ENCODE data around the gene PRRC2A. TPM values are rescaled to one million over a fixed set of nuclear protein-coding genes. Genes with fewer than 3 reads are reported as not detected.
A peak's percentile ranks its signal among the peaks of the same experiment; 100 is the strongest.

Gene PRRC2A
- total RNA-seq, 1 experiment from 2014 or later = 32.0 TPM

DNA sequence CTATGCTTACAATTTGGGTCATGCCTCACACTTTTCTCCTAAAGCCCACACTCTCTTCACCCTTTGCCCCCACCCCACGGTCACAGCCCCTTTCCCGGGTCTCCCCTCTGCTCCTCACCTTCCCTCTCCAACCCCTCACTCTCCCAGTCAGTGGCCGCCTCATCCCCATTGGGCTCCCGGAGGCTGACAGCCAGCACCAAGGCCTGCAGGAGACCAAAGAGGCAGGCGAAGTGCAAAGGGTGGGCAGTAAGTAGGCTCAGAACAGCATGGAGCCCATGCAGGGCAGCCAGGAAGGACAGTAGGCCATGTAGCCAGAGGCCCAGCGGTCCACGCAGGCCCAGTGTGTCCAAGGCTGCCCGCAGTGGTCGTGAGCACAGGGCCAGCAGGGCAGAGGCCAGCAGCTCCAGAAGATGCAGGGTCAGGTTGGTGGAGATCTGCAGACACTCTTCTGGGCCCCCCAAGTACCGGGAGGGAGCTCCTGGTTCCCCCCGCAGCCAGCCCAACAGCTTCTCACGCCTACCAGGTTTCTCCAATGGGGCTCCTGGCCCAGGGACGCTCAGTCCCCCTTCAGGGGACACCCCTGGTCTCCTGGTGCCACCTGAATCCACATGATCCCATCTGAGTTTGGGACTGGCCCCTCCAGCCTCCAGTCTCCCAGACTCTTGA is 38.6 kb downstream of the PRRC2A start:
- no peak for DNase-seq (ENCODE audit: low read depth, low spot score)
- in situ Hi-C loops (cut with HindIII; ENCODE audit: low pct_unique_long_range_greater_than_20kb, low sequenced_read_pairs) = no loop called here

DNA sequence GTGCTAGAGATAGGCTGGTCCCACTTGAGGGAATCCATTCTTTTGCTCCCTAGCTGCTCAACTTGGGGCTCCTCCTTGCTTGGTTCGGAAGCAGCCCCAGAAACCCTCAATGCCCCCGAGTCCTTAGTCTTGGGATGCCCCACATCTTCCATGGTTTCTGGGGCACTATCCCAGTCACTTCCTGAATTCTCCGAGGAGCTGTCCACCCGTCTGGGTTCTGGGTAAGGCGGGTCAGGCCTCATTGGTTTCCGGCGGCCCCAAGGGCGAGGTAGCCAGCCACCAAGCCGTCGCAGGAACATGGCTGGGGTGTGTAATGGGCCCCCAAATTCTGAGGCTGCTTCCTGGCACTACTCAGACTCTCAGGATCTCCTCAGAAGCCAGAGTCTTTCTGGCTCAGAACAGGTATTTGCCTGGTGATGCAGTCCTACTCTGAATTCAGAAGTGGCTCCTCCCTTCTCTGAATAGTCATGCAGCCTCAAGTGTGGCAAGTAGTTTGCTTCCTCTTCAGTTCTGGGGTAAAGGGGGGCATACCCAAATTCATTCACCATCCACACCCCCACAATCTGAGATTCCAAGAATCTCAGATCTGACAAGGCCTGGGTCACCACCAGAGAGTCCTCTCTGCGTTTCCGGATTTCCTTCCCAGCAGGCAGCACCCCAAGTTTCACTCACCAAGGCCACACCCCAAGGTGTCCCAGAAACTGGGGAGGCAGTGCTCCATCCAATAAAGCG is 39.3 kb downstream of the PRRC2A start:
- no peak for DNase-seq (ENCODE audit: low read depth, low spot score)
- in situ Hi-C loops (cut with HindIII; ENCODE audit: low pct_unique_long_range_greater_than_20kb, low sequenced_read_pairs) = no loop called here

DNA sequence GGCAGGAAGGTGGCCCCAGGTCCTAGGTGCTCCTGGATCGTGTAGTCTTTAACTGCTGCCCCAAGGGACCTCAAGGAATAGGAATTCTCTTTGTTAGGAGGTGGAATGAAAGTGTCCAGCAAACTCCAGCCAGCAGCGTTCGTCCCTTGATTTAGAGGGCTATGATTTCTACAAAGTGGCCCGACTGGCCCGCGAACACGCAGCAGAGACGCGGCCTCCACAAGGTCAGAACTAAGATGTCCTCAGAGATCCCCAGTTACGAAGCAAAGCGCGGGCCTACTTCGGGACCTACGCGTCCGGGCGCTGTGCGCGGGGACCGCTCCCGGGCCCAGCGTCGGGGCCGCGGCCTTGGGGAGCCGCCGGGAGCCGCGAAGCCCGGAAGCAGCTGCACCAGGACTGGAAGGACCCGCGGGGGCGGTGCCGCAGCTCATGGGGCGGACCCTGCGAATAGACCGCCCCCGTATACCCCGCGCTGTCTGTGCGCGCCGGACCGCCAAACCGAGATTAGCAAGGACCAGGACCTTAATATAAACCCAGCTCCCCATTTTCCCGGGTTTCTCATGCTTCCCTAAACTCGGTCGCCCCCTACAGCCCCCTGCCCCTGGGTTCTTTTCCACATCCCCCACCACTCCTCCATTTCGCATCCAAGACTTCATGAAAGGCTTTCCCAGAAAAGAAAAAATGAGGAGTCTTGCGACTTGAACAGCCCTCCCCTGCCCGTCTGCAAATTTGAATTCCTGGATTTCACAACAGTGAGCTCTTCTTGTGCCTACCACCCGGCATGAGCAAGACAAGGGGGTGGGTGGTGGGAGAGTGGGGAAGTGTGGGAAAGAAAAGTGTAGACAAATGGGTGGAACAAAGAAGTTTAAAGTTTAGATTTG is 40.1 kb downstream of the PRRC2A start, which contains the start of gene C6orf47:
TSS of gene C6orf47 (minus strand) at position 398 of the 881 bp plus-strand sequence. CDS start 831 bp downstream, outside the sequence.
- in situ Hi-C loops (cut with HindIII; ENCODE audit: low pct_unique_long_range_greater_than_20kb, low sequenced_read_pairs) = no loop called here
- peak; percentile 73 for DNase-seq (ENCODE audit: low read depth, low spot score)

DNA sequence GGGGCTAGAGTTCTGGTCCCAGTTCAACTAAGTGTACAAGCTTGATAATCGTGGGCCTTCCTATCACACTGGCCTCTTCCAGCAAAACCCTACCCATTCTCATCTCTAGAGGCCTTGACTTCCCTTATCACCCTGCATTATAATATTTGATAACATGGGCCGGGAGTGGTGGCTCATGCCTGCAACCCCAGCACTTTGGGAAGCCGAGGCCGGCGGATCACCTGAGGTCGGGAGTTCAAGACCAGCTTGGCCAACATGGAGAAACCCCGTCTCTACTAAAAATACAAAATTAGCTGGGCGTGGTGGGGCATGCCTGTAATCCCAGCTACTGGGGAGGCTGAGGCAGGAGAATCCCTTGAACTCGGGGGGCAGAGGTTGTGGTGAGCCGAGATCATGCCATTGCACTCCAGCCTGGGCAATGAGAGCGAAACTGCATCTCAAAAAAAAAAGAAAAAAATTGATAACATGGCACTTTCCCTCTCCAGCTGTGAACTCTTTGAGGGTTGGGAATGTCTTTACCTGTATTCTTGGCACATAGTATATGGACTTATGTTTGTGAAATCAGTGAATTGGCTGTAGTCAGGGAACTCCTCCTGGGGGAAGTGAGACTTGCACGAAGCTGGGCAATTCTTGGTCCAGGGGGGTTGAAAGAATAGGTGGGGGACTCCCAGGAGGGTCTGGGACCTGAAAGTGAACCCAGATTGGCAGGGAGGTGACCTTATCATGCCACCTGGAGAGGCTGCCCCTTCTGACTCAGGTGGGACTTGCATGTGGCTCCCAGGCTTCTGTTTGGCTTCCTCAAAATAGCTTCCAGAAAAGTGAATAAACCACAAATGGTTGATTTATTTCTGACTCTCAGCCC is 41.0 kb downstream of the PRRC2A start:
- in situ Hi-C loops (cut with HindIII; ENCODE audit: low pct_unique_long_range_greater_than_20kb, low sequenced_read_pairs) = no loop called here

DNA sequence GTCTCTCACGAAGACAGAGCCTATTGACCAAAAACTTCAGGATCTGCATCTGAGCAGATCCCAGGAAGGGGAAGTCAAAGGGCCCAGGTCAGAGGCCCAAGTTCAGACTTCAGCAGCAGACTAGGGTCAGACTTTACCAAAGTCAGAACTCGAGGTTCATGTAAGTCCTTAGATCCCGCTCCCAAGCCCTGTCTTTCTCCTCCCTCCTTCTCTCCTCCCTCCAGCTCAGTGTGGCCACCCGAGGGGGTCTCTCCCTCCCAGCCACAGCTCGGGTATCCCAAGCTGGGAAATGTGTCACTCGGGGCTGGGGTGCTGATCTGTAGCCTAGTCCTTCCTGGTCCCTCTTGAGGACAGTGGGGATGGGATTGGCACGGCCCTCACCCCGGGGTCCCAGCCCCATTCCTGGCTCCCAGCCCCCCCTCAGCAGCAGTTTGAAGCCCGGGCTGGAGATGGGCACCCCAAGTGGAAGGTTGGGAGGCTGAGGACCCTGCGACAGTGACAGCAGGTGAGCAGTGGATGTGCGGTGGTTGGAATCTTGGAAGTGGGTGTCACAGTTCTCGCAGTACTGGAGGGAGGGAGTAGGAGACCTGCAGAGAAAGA is 41.7 kb downstream of the PRRC2A start:
- DNase-seq (ENCODE audit: low read depth, low spot score) = no peak
- in situ Hi-C loops (cut with HindIII; ENCODE audit: low pct_unique_long_range_greater_than_20kb, low sequenced_read_pairs) = no loop called here

More for the DNA sequence above, 41.0 kb downstream of the PRRC2A start:
- DNase-seq (ENCODE audit: low read depth, low spot score) = no peak

DNA sequence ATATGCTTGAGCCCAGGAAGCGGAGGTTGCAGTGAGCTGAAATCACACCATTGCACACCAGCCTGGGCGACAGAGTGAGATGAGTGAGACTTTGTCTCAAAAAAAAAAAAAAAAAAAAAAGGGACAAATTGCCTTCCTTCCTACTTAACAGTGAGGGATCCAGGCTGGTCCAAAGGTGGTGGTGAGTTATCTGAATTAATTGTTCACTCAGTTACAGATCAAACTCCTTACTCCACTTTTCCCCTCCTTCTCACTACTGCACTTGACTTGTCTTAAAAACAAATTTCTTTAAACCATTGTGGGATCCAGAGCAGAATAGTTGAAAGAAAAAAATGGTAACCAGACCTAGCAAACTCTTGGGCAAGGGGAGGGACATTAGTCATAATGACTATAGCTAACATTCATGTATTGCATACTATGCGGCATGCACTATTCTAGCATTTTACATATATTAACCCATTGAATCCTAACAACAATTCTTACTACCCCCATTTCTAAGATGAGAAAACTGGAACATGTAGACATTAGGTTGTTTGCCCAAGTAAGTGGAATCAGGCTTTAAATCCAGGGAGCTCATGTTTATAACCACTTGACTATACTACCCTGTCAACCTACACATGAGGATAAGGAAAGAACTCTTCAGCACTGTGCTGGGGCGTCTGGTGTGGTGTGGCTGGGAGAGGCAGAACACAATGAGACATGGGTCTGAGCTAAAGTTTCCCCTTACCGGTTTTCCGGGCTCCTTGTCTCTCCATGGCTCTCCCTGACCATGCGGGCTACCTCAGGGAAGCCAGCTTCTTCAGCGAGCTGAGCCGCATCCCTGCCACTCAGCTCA is 42.8 kb downstream of the PRRC2A start:
- in situ Hi-C loops (cut with HindIII; ENCODE audit: low pct_unique_long_range_greater_than_20kb, low sequenced_read_pairs) = no loop called here
- DNase-seq (ENCODE audit: low read depth, low spot score) = no peak

DNA sequence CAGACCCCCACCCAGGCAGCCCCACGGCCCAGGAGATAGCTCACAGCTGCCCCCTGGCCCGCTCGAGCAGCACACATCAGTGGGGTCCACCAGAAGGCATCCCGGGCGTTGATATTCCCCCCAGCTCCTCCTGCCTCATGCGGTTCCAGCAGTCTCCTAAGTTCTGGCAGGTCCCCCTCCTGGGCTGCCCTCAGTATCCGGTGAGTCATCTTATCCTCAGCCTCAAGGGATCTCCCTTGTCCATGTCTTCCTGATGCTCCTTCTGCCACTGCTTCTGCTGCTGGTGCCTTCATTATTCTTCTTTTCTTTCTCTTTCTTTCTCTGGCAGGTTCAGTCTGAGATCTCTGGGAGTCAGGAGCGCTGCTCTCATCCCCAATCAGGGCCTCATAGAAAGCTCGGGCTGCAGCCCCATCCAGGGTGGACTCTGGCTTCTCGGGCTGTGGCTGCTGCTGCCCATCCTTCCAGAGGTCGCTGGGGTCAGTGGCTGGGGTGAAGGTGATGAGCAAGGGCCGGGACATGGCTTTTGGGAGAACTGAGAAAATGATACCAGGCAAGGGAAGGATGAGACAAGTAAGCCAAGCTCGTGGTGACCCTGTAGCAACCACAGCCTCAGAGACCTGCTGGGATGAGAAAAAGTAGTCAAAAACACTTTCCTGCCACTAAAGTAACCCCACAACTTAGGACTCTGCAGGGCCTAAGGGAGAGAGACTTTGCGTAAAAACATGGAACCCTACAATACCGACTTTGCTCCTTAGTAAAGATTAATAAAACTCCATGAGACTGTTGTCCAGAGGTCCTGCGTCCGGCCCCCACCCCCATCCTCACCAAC is 43.7 kb downstream of the PRRC2A start:
- peak; percentile 45 for DNase-seq (ENCODE audit: low read depth, low spot score)
- in situ Hi-C loops (cut with HindIII; ENCODE audit: low pct_unique_long_range_greater_than_20kb, low sequenced_read_pairs) = no loop called here

DNA sequence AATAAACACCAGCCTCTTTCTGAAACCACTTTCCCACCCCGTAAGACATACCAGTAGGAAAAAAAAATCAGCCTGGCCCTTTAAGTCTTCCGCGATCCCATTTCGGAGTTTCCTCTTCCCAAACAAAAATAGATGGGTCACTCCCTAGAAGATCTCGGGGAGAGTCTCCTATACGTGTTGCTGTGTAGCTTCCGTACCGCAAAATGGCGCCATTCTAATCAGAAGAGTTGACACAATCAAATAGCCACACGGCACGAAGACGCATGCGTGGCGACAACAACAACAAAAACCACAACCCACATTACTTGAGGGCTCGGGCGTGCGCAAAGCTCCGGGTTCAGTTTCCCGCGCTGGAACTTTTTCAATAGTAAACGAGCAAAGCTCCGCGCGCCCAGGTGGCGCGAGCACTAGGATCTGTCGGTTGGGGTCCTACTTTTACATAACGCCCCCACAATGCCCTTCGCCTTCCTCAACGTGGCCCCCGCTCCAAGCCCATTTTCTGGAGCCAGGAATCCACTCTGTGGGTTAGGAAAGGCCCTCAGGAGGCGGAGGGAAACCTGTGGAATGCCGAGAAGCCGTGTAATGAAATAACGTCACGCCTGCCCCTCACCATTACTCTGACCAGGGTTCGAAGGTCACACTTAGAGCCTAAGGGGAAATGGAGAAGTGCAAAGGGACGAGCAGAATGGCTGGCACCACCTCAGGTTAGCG is 44.4 kb downstream of the PRRC2A start, which contains the start of gene GPANK1:
TSS of gene GPANK1 (minus strand) at position 208 of the 711 bp plus-strand sequence. CDS start 519 bp downstream, outside the sequence.
- peak; percentile 93 for DNase-seq (ENCODE audit: low read depth, low spot score)
- in situ Hi-C loops (cut with HindIII; ENCODE audit: low pct_unique_long_range_greater_than_20kb, low sequenced_read_pairs) = no loop called here

DNA sequence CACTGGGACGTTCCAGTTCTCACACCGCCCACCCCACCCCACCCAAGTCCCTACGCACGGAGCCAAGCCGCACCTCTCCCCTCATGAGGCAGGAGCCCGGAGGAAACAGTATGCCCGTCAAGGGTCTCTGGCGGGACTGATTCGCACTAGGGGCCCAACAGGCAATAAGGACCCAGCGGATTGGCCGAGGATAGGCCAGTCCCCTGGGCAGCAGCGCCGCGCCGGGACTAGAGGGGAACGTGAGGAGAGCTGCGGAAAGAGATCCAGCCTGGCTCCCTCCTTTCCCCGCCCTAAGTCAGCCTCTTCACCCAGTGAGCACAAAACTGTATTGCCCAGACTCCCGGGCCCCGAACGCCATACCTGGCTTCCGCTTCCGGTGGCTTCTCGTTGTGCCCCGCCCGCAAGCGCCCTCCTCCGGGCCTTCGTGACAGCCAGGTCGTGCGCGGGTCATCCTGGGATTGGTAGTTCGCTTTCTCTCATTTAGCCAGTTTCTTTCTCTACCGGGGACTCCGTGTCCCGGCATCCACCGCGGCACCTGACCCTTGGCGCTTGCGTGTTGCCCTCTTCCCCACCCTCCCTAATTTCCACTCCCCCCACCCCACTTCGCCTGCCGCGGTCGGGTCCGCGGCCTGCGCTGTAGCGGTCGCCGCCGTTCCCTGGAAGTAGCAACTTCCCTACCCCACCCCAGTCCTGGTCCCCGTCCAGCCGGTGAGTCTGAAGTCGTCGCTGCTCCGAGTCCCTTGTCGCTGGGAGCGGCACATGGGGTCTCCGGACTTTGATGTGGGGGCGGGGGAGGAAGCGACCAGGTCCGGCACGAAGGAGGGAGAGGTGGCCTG is 45.2 kb downstream of the PRRC2A start, which contains the start of gene CSNK2B:
TSS of gene CSNK2B (plus strand) at position 580 of the 836 bp plus-strand sequence. CDS start 752 bp downstream, outside the sequence.
- in situ Hi-C loops (cut with HindIII; ENCODE audit: low pct_unique_long_range_greater_than_20kb, low sequenced_read_pairs) = no loop called here
- peak; percentile 98 for DNase-seq (ENCODE audit: low read depth, low spot score)

DNA sequence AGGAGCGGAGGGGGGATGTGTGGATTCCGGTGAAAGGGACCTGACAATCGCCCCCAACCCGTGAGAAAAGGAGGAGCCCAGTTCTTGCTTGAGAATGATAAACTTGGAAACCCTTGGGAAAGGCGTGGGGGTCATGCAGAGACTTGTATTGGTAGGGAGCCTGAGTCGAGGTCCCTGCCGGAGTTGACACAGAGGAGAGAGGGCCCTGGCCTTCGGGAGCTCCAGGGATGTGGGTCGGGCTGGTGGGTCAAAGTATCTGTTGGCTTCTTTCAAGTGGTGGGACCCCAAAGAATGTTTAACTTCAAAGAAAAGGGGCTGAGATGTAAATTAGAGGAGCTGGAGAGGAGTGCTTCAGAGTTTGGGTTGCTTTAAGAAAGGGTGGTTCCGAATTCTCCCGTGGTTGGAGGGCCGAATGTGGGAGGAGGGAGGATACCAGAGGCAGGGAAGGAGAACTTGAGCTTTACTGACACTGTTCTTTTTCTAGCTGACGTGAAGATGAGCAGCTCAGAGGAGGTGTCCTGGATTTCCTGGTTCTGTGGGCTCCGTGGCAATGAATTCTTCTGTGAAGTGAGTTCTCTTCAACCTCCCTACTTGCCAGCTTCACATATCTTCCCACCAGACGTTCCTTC is 45.9 kb downstream of the PRRC2A start:
- no peak for DNase-seq (ENCODE audit: low read depth, low spot score)
- in situ Hi-C loops (cut with HindIII; ENCODE audit: low pct_unique_long_range_greater_than_20kb, low sequenced_read_pairs) = no loop called here

DNA sequence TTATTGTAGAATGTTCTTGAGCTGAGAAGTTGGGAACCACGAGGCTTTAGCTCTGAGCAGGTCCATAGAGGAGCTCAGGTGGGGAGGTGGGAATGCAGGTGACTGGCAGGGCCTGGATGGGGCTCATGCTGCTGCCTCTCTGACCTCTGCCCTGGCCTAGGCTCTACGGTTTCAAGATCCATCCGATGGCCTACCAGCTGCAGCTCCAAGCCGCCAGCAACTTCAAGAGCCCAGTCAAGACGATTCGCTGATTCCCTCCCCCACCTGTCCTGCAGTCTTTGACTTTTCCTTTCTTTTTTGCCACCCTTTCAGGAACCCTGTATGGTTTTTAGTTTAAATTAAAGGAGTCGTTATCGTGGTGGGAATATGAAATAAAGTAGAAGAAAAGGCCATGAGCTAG is 49.2 kb downstream of the PRRC2A start, which contains the start of gene LY6G5B:
TSS of gene LY6G5B (plus strand) at position 301 of the 400 bp plus-strand sequence. CDS start 975 bp downstream, outside the sequence.
- in situ Hi-C loops (cut with HindIII; ENCODE audit: low pct_unique_long_range_greater_than_20kb, low sequenced_read_pairs) = no loop called here
- DNase-seq (ENCODE audit: low read depth, low spot score) = no peak

DNA sequence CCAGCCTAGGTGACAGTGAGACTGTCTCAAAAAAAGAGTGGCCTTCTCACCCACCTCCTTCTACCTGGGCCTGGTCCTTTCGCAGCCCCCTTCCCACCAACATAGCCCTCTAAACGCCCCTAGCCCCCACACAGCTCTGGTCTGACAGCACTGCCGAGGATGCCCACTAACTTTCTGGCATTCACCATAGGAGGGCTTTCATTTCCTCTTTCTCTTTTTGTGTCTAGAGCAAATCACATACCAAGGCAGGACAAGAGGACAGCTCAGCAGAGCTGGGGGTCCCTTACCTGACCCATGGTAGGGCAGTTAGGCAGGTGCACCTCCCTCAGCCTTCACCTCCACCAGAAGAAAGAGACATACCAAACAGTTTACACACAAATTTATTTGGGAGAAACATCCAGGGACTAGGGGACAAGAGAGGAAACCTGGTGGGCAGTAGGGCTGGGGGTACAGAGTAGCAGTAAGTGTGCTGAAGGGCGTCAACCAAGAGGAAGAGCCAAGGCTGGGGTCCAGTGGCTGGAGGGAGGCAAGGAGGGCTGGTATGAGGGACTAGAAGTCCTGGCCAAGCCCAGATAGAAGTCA is 55.9 kb downstream of the PRRC2A start:
- no peak for DNase-seq (ENCODE audit: low read depth, low spot score)
- in situ Hi-C loops (cut with HindIII; ENCODE audit: low pct_unique_long_range_greater_than_20kb, low sequenced_read_pairs) = no loop called here

DNA sequence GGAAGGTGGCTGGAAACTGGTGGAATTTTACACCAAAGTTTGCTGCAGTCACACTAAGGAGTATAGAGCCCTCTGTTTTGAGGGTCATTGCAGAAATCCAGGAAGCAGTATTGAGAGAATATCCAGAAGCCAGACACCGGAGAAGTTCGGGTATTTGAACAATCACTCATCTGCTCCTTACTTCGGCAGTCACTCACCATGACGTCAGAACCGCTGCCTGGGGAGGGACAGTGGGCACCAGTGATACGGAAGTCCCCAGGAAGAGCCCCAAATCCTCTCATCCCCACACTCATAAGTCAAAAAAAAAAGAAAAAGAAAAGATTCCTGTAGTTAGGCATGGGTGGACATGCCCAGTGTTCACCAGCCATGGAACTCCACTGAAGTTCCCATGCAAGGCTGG is 56.4 kb downstream of the PRRC2A start:
- DNase-seq (ENCODE audit: low read depth, low spot score) = no peak
- in situ Hi-C loops (cut with HindIII; ENCODE audit: low pct_unique_long_range_greater_than_20kb, low sequenced_read_pairs) = no loop called here

Measured in SK-MEL-5 (cell line).